A673 (cell line): ENCODE measurements around the gene SPDYA.

ENCODE experiments used
- CTCF ChIP-seq: fragments of 300-800, 200-600 bp; sonication (generic); conservative IDR thresholded peaks from 2 replicates; pipeline ENCODE4 v1.5.1; 2017; ENCODE audit warnings: low read depth, mild to moderate bottlenecking, antibody characterized with exemption, low read length, moderate library complexity, mixed read lengths
- EZH2 ChIP-seq: fragments of 200-600 bp; sonication (generic); IDR thresholded peaks from 2 replicates; pipeline ENCODE4 v1.6.1; 2017; ENCODE audit warnings: borderline replicate concordance, low read depth, mild to moderate bottlenecking, mixed read lengths, antibody characterized with exemption, low read length; ENCODE audit not compliant: poor library complexity, severe bottlenecking

DNA sequence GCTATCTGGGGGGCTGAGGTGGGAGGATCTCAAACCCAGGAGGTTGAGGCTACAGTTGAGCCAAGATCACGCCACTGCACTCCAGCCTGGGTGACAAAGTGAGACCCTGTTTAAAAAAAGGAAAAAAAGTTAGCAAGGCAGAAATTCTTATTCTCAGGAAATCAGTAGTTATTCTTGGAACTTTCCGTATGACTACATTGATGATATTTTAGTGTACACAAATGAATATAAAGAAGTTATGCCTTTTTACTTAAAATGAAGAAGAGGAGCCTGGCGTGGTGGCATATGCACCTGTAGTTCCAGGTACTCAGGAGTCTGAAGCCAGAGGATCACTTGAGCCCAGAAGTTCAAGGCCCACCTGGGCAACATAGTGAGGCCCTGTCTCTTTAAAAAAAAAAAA lies 7.4 kb downstream of the SPDYA start:
- TF ChIP-seq CTCF (no peak), EZH2 (no peak)
